HG02763 (cell line): ENCODE measurements around the gene KDM4F.
A peak's percentile ranks its signal among the peaks of the same experiment; 100 is the strongest.

Experiments
- ATAC-seq: cut with Tn5 transposase; IDR thresholded peaks from one replicate; pipeline ENCODE4 v1.9.1; 2021; ENCODE audit warnings: mild to moderate bottlenecking, moderate library complexity; ENCODE audit not compliant: unreplicated experiment

KDM4F gene

DNA sequence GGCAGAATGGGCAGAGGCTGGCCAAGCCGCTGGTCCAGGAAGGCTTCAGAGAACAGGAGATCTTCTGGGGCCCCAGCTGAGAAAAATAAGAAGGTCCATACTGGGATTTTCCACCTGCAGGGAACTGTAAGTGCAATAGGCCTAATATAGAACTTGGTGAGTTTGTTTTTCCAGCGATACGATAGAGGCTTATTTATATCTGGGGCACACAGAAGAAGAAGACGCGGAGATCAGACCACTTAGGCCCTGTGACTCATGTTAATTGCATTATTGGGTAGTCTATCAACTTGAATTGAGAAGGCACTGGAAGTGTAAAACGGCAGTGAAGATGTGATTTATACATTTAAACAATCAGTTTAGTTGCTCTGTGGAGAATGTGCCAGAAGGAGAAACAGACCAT is 9.8 kb downstream of the KDM4F start:
- ATAC-seq = no peak

DNA sequence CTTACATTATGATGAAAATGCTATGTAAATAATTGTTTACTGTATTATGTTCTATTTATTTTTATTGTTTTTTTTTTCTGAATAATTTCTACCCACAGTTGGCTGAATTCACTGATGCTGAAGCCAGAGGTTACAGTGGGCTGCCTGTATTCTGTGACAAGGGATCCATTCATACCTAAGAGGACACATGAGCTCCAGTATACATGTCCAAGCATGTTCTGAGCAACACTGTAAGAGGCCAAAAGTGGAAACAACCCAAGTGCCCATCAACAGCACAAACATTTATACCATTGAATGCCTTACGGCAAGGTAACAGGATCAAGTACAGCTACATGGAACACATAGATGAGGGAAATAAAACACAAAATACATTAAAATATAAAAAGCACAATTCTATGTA is 16.1 kb downstream of the KDM4F start:
- ATAC-seq = no peak

- ATAC-seq = peak; percentile 45
These were observed 17.5 kb downstream of the KDM4F start, which contains the start of gene SRSF8 for GRCh38 chr11:95066716-95067038. TSS of gene SRSF8 (plus strand) at chr11:95066919. CDS start at chr11:95067227, 308 bp downstream.

GRCh38 chr11:95067039-95067840 is 18.0 kb downstream of the KDM4F start:
- ATAC-seq = peak; percentile 65

DNA sequence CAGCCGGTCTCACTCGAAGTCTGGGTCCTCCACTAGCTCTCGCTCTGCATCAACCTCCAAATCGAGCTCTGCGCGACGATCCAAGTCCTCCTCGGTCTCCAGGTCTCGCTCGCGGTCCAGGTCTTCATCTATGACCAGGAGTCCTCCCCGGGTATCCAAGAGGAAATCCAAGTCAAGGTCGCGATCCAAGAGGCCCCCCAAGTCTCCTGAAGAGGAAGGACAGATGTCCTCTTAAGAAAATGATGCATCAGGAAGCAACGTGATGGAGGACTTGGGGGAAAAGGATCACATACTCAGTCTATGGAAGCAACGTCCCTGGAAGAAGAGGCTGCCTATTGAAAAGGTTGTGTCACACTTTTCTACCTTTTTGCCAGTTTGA is 18.6 kb downstream of the KDM4F start:
- ATAC-seq = no peak

GRCh38 chr11:95068549-95068948 is 19.3 kb downstream of the KDM4F start:
- ATAC-seq = peak; percentile 64

DNA sequence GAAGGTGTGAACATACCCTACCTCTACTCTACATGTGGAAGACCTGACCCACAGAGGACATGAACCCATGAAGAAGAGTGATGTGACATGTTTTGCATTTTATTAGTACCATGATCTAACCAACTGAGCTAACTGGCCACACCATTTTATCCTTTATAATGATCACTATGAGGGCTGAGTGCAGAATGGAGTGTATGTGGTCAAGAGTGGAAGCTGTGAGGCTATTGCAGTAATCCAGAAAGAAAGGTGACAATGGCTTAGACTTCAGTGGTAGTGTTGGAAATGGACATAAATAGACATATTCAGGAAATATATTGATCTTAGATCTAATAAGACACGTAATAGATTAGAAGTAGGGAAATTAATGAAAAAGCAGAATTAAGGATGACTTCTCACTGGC is 21.2 kb downstream of the KDM4F start:
- no peak for ATAC-seq

- ATAC-seq = no peak
These were observed 23.7 kb downstream of the KDM4F start for GRCh38 chr11:95072948-95073347.

DNA sequence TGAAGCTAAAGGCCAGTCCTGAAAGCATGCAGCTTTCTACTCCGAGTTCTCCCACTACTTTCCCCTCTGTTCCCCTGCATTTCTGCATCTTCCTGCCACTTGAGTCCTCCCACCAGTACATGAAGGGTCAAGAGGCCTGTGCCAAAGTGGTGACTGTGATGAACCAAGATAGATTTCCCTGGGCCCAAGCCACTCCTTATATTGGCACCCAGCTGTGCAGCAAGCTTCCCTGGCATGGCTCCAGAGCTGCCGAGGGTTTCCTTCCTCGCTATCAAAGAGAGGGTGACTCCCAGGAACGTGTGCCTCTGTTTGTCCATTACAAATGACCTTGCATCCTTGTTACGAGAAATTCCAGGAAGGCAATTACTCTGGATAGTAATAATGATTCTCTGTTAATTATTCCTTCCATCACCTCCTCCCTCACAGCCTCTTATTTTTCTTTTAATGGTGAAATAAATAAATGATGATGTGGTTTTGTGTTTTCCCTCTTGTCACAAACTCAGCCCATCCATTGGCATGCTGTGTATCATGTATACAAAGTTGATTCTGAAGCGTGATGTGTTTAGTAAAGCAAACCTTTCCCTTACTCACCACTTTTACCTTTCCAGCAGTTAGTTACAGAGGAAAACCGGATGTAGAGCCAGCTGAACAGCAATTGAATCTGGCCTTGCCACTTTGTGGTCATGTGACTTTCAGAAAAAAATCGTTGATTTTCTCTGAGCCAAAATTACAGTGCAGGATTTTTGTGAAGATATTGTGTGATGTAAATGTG is 25.8 kb downstream of the KDM4F start:
- ATAC-seq = no peak

- ATAC-seq = peak; percentile 59
These were observed 27.2 kb downstream of the KDM4F start for GRCh38 chr11:95076416-95076815.

DNA sequence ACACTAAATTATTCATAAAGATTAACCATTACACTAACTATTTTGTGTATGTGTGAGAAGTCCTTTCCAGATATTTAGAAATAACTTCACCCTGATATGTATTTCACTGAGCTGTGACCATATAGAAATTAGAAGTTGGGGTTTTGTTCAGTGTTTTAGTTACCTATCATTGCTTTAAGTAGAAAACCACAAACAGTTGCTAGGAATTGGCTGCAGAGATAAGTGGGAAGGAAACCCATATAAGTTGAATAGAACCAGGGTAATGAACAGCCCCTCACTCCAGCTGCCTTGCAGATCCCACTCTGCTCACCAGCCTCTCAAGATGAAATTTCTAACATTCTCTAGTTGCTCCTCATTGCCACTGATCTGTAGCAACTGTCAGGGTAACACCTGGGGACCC is 27.8 kb downstream of the KDM4F start:
- ATAC-seq = no peak

GRCh38 chr11:95078526-95078925 is 29.3 kb downstream of the KDM4F start:
- ATAC-seq = no peak

GRCh38 chr11:95081010-95081409 is 31.8 kb downstream of the KDM4F start:
- no peak for ATAC-seq

- ATAC-seq = no peak
These were observed 32.2 kb downstream of the KDM4F start for GRCh38 chr11:95081412-95081811.

DNA sequence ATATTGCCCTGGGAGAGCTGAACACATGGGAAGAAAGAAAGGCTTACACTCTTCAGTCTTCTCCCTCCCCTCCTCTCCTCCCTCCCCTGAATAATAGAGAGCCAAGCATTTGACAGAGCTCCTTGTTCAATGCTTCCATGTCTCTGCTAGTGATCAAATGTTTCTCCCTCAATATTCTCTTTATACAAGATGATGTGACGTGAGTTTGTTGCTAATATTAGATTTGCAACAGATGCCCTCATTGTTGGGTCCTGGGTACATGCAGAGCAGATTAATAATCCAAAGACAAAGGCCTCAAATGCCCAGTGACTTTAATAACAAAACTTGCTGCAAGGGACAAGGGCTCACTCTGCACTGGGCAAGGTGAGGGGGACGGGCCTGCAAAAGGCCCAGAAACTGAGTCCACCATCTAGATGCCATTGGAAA is 33.4 kb downstream of the KDM4F start:
- no peak for ATAC-seq

GRCh38 chr11:95084509-95084908 is 35.3 kb downstream of the KDM4F start:
- ATAC-seq = peak; percentile 29

DNA sequence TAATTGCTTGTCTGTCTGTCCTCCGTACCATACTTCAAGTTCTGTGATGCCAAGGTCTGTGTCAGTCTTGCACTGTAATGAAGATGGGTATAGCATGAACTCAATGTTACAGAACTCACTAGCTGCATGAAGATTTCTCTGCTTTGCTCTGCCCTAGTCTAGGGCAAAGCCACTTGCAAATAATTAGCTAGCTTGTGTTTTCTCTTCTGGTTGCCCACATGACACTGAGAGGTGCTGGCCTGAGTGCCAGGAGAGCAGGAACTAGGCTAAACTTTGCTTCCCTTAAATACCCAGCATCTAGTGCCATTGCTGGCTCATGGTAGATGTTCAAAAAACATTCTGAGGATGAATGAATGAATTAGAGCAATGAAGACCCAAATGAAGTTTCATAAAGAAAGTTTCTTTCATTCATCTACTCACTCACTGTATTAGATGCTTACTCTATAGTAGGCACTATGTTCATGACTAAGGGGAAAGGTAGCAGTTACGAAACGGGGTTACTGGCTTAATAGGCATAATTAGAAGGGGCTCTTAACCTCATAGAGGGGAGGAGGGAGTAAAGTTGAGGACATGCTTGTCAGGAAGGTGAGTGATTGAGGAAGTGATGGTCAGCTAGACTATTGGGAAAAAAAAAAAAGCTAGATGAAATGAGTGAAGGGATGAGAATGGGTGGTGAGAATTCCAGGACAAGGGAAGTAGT is 36.0 kb downstream of the KDM4F start:
- no peak for ATAC-seq

DNA sequence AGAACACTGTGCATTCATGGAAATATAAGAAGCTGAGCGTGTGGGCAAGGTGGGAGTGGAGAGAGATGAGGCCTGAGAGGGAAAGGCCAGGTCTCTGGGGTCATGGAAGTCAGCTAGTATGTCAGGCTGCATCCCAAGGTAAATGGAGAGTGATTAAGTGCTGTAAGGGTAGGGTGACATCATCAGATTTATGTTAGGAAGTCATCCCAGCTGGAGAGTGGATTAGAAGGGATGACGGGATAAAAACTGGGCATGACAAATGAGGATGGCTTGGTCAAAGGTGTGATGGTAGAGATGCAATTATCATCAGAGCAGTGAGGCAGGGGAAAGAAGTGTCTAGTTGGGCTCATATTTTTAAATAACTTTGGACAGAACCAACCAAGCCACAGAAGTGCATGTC is 36.9 kb downstream of the KDM4F start:
- no peak for ATAC-seq

GRCh38 chr11:95086836-95087570 is 37.8 kb downstream of the KDM4F start:
- no peak for ATAC-seq

GRCh38 chr11:95088946-95089619 is 39.9 kb downstream of the KDM4F start:
- peak; percentile 50 for ATAC-seq
